NCI-H1092 treated with DMSO at 0.1 percent for 48 hours (cell line): ENCODE data around the gene CERS6.
A peak's percentile ranks its signal among the peaks of the same experiment; 100 is the strongest.
"Not testable (repeated sequence)": the region's sequence is repeated elsewhere in the genome, so short reads cannot be mapped to it uniquely, and the experiment has no call there.

Experiments used
- DNase-seq: peaks from one replicate; lab custom pipeline; 2025; lab: John Stamatoyannopoulos, UW

Gene CERS6

GRCh38 chr2:168641636-168642035 is 185.6 kb downstream of the CERS6 start:
- no peak for DNase-seq

GRCh38 chr2:168642873-168643272 is 186.8 kb downstream of the CERS6 start:
- no peak for DNase-seq

- no peak for DNase-seq
Measured at GRCh38 chr2:168643979-168644378, 187.9 kb downstream of the CERS6 start.

- DNase-seq = no peak
Measured at GRCh38 chr2:168645696-168646338, 189.7 kb downstream of the CERS6 start.

- DNase-seq = no peak
Measured at GRCh38 chr2:168649105-168649504, 193.0 kb downstream of the CERS6 start.

- DNase-seq = no peak
Measured at GRCh38 chr2:168649562-168649961, 193.5 kb downstream of the CERS6 start.

- DNase-seq = no peak
Measured at GRCh38 chr2:168650139-168650538, 194.1 kb downstream of the CERS6 start.

GRCh38 chr2:168650781-168651180 is 194.7 kb downstream of the CERS6 start:
- no peak for DNase-seq

- DNase-seq = no peak
Measured at GRCh38 chr2:168652997-168653921, 197.2 kb downstream of the CERS6 start.

GRCh38 chr2:168654705-168655104 is 198.6 kb downstream of the CERS6 start:
- no peak for DNase-seq

- DNase-seq = no peak
Measured at GRCh38 chr2:168655207-168655606, 199.1 kb downstream of the CERS6 start.

GRCh38 chr2:168657378-168657777 is 201.3 kb downstream of the CERS6 start:
- not testable (repeated sequence) for DNase-seq

- DNase-seq = no peak
Measured at GRCh38 chr2:168658706-168659105, 202.6 kb downstream of the CERS6 start.

GRCh38 chr2:168660870-168661862 is 205.1 kb downstream of the CERS6 start:
- peak; percentile 42 for DNase-seq

- DNase-seq = no peak
Measured at GRCh38 chr2:168661863-168662256, 205.8 kb downstream of the CERS6 start.

- DNase-seq = no peak
Measured at GRCh38 chr2:168662651-168663208, 206.7 kb downstream of the CERS6 start.

- DNase-seq = peak; percentile 64
Measured at GRCh38 chr2:168663993-168664392, 207.9 kb downstream of the CERS6 start.

- not testable (repeated sequence) for DNase-seq
Measured at GRCh38 chr2:168664715-168665114, 208.6 kb downstream of the CERS6 start.

- DNase-seq = no peak
Measured at GRCh38 chr2:168666339-168666738, 210.3 kb downstream of the CERS6 start.

- no peak for DNase-seq
Measured at GRCh38 chr2:168667156-168667555, 211.1 kb downstream of the CERS6 start.

GRCh38 chr2:168669151-168669550 is 213.1 kb downstream of the CERS6 start:
- DNase-seq = no peak

- no peak for DNase-seq
Measured at GRCh38 chr2:168670478-168670877, 214.4 kb downstream of the CERS6 start.
